PC-3 (cell line): ENCODE data around the gene GATAD2A.

Experiments
- CTCF ChIP-seq: fragments of 300-600 bp; sonication (generic); conservative IDR thresholded peaks from 2 replicates; pipeline ENCODE4 v1.5.1; 2017; ENCODE audit warnings: antibody characterized with exemption, low read depth, mild to moderate bottlenecking, low read length
- EZH2 ChIP-seq: fragments of 300-600 bp; sonication (generic); IDR thresholded peaks from one replicate; pipeline ENCODE4 v1.6.1; 2017; ENCODE audit warnings: antibody characterized with exemption, mild to moderate bottlenecking, low read length; ENCODE audit not compliant: unreplicated experiment

DNA sequence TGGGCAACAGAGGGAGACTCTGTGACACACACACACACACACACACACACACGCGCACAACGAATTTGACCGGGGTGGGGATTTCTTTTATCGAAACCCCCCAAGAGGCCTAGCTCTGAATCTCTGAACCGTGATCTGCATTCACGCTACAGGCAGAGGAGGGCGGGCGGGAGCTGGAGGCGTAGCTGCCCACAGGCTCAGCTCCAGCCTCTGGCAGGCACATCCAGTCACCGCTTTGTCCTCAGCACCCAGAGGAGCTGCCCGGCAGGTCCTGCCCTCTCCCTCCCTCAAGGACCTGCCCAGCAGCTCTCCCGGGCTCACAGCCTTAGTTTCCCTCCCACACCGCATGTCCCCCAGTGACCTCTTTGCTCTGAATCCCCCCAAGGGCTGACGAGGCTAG, 152.6 kb downstream of the GATAD2A start:
- TF ChIP-seq CTCF (no peak), EZH2 (no peak)
